Measurements from ENCODE around the gene INAFM2. TPM values are rescaled to one million over a fixed set of nuclear protein-coding genes. Genes with fewer than 3 reads are reported as not detected.
A peak's percentile ranks its signal among the peaks of the same experiment; 100 is the strongest.

INAFM2 gene
- total and polyA plus RNA-seq, 2 experiments from 2014 or later = 18.1 to 32.7 TPM

GRCh38 chr15:40325188-40325587, 1.7 kb downstream of the INAFM2 start:
- Histone ChIP-seq H3K79me2 (replicated peaks; ENCODE audit: insufficient read depth) (peaks cover 21% of the 10 kb centered on the region), H3K27ac (ENCODE audit: low read depth) (no peak overlapping the region), H4K20me1 (replicated peaks; ENCODE audit: insufficient read depth) (peaks cover 10% of the 10 kb centered on the region), H3K36me3 (ENCODE audit: insufficient read depth) (no peaks in the 10 kb centered on the region), H3K4me2 (peak overlapping the region; percentile 89), H3K4me3 (peak overlapping the region; percentile 83), H3K9me2 (ENCODE audit: insufficient read depth) (no peaks in the 10 kb centered on the region), H2AFZ (no peak overlapping the region), H3F3A (replicated peaks; ENCODE audit: low read depth) (peaks cover 16% of the 10 kb centered on the region; the same call in 1 of the 2 replicates), H3K4me1 (ENCODE audit: insufficient read depth) (peaks cover 65% of the 10 kb centered on the region), H3K27me3 (ENCODE audit: insufficient read depth) (peaks cover 34% of the 10 kb centered on the region)
- no peak for TF ChIP-seq JUNB (IDR thresholded peaks at IDR 0.05; ENCODE audit: unreplicated experiment)
- H3K4me3 Mint-ChIP-seq = peak overlapping the region; percentile 79
- peaks cover 37% of the 10 kb centered on the region for H3K27me3 Mint-ChIP-seq (ENCODE audit: insufficient read depth, low read depth, poor library complexity)
- no peak overlapping the region for H3K27ac Mint-ChIP-seq
- DNase-seq (ENCODE audit: low spot score) (no peak), ATAC-seq (no peak)
- peaks cover 20% of the 10 kb centered on the region for H3K36me3 Mint-ChIP-seq (ENCODE audit: low read depth)
- H3K4me1 Mint-ChIP-seq = peaks cover 70% of the 10 kb centered on the region
- H3K9me3 Mint-ChIP-seq = no peaks in the 10 kb centered on the region; the same call in 2 of the 3 replicates

- Mint-ChIP-seq H3K27me3 (ENCODE audit: insufficient read depth, low read depth, poor library complexity) (peaks cover 37% of the 10 kb centered on the region), H3K4me3 (peak overlapping the region; percentile 79), H3K4me1 (peaks cover 67% of the 10 kb centered on the region), H3K36me3 (ENCODE audit: low read depth) (peaks cover 20% of the 10 kb centered on the region), H3K27ac (no peak overlapping the region), H3K9me3 (no peaks in the 10 kb centered on the region; the same call in 2 of the 3 replicates)
- peak overlapping the region; percentile 83 for H3K4me3 ChIP-seq
- DNase-seq (ENCODE audit: low spot score) (no peak), ATAC-seq (no peak)
- H3K27ac ChIP-seq (ENCODE audit: low read depth) = no peak overlapping the region
- H3K36me3 ChIP-seq (ENCODE audit: insufficient read depth) = no peaks in the 10 kb centered on the region
- no peak overlapping the region for H2AFZ ChIP-seq
- H3K79me2 ChIP-seq (replicated peaks; ENCODE audit: insufficient read depth) = peaks cover 21% of the 10 kb centered on the region
- H3K27me3 ChIP-seq (ENCODE audit: insufficient read depth) = peaks cover 34% of the 10 kb centered on the region
- H3K9me2 ChIP-seq (ENCODE audit: insufficient read depth) = no peaks in the 10 kb centered on the region
- peaks cover 61% of the 10 kb centered on the region for H3K4me1 ChIP-seq (ENCODE audit: insufficient read depth)
- peaks cover 10% of the 10 kb centered on the region for H4K20me1 ChIP-seq (replicated peaks; ENCODE audit: insufficient read depth)
- peaks cover 16% of the 10 kb centered on the region; the same call in 1 of the 2 replicates for H3F3A ChIP-seq (replicated peaks; ENCODE audit: low read depth)
- peak overlapping the region; percentile 89 for H3K4me2 ChIP-seq
- TF ChIP-seq CTCF (conservative IDR thresholded peaks at IDR 0.05; ENCODE audit: low read depth in 2 of 2) (no peak), STAT1 (IDR thresholded peaks at IDR 0.05; ENCODE audit: unreplicated experiment) (no peak), POLR2AphosphoS5 (IDR thresholded peaks at IDR 0.05; ENCODE audit: low read depth) (no peak), ZNF462 (CRISPR knock-in tag; IDR thresholded peaks at IDR 0.05) (no peak), EZH2phosphoT487 (IDR thresholded peaks at IDR 0.05; ENCODE audit: unreplicated experiment) (no peak), NANOG (IDR thresholded peaks at IDR 0.05; ENCODE audit: borderline replicate concordance) (no peak), ZNF114 (CRISPR knock-in tag; IDR thresholded peaks at IDR 0.05) (no peak), ETS1 (IDR thresholded peaks at IDR 0.05) (no peak), REST (IDR thresholded peaks at IDR 0.05; ENCODE audit: unreplicated experiment) (no peak)
Measured at GRCh38 chr15:40325700-40326099, 2.2 kb downstream of the INAFM2 start.

All from GM23338 (cell line).